ENCODE results near the gene APPBP2.
A peak's percentile ranks its signal among the peaks of the same experiment; 100 is the strongest.

The APPBP2 gene

DNA sequence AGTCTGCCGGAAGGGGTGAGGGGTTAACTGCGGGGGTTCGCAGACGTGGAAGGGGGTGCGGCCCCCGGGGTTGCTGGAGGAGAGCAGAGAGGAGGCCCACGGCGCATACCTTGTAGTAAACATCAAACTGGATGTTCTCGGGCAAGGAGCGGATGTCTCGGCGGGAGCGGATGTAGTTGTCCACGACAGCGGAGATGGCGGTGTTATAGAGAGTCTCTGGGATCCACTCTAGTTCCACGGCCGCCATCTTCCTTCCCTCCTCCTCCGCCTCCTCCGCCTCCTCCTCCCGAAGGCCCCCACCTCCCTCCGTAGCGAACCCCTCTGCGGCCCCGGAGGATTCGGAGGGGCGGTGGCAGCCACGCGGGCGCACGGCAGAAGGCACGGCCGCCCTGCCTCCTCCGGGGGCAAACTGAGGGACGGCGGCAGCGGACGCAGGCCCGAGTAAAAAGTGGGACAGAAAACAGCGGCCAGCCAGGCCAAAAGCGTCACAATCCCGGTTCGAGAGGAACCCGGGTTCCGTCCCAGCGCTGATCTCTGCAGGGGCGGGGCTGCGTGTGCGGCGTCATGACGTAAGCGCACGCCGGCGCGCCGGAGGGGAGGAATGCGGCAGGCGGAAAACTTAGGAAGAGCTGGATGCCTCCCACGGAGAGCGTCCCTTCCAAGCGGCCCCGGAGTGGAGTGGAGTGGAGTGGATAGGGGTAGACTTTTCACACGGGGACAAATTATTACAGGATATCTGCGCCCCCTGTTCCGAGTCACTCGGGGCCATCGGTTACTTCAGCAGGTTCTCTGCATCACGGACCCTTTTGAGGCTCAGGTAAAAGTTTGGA is at the start of gene APPBP2:
APPBP2 (minus strand) TSS at position 558 of the 830 bp plus-strand sequence; CDS start at position 247, 311 bp downstream.
- DNase-seq (ENCODE audit: low read depth): peak; percentile 79
- H3K4me3 ChIP-seq (ENCODE audit: control insufficient read depth, low read depth, low read length): peak within 1 kb of the TSS; percentile 99

GRCh38 chr17:60573236-60574051 is 47.4 kb upstream of the APPBP2 start:
- no peak for DNase-seq (ENCODE audit: low read depth)
- no peak overlapping the region for H3K4me3 ChIP-seq (ENCODE audit: control insufficient read depth, low read depth, low read length)
- no peak for TF ChIP-seq CTCF (conservative IDR thresholded peaks at IDR 0.05; ENCODE audit: control insufficient read depth, insufficient read depth, low read depth, low read length)

More for the DNA sequence above, at the start of gene APPBP2:
- no peak for TF ChIP-seq CTCF (conservative IDR thresholded peaks at IDR 0.05; ENCODE audit: control insufficient read depth, insufficient read depth, low read depth, low read length)

GRCh38 chr17:60565233-60565632 is 39.2 kb upstream of the APPBP2 start:
- no peak for DNase-seq (ENCODE audit: low read depth)
- TF ChIP-seq CTCF (conservative IDR thresholded peaks at IDR 0.05; ENCODE audit: control insufficient read depth, insufficient read depth, low read depth, low read length): no peak
- H3K4me3 ChIP-seq (ENCODE audit: control insufficient read depth, low read depth, low read length): no peak overlapping the region

DNA sequence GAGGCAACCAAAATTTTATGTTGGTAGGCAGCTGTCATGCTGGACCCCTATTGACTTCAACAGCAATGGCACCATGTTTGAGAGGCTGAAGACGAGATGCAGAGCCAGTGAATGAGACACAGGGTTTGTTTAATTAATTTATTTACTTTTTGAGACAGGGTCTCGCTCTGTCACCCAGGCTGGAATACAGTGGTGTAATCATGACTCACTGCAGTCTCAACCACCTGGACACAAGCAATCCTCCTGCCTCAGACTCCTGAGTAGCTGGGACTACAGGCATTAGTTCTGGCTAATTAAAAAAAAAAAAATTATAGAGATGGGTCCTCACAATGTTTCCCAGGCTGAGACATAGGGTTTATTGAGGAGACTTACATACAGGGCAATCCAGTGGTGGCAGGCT is 37.7 kb upstream of the APPBP2 start:
- no peak overlapping the region for H3K4me3 ChIP-seq (ENCODE audit: control insufficient read depth, low read depth, low read length)
- no peak for DNase-seq (ENCODE audit: low read depth)
- TF ChIP-seq CTCF (conservative IDR thresholded peaks at IDR 0.05; ENCODE audit: control insufficient read depth, insufficient read depth, low read depth, low read length): no peak

GRCh38 chr17:60562421-60562820 is 36.4 kb upstream of the APPBP2 start:
- no peak for TF ChIP-seq CTCF (conservative IDR thresholded peaks at IDR 0.05; ENCODE audit: control insufficient read depth, insufficient read depth, low read depth, low read length)
- no peak for DNase-seq (ENCODE audit: low read depth)
- no peak overlapping the region for H3K4me3 ChIP-seq (ENCODE audit: control insufficient read depth, low read depth, low read length)

DNA sequence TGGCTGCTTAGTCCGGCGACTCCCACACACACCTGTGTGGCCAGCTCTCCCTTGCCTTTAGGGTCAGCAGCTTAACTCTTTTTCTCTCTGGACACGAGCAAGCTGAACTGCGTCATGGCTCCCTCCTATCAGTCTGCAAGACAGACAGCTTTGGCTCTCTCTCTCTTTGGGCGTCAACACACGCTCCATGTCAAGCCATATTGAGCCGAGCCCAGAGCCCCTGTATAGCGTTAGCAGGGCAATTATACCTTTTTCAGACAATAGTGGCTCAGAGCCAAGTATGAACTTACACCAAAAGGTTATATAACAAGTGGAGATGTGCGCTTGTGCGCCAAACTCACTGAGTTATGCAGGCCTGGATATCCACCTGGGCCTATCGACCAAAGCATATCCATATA is 34.8 kb upstream of the APPBP2 start:
- no peak for TF ChIP-seq CTCF (conservative IDR thresholded peaks at IDR 0.05; ENCODE audit: control insufficient read depth, insufficient read depth, low read depth, low read length)
- DNase-seq (ENCODE audit: low read depth): no peak

More for the DNA sequence above, 34.8 kb upstream of the APPBP2 start:
- H3K4me3 ChIP-seq (ENCODE audit: control insufficient read depth, low read depth, low read length): no peak overlapping the region
